Activated CD8-positive, alpha-beta memory T cell treated with anti-CD3 and anti-CD28 coated beads for 4 hours (primary cell): ENCODE results near the gene AKT1.
"Not testable (repeated sequence)": the region's sequence is repeated elsewhere in the genome, so short reads cannot be mapped to it uniquely, and the experiment has no call there.

Experiments
- DNase-seq, 2 donors: peaks; one replicate each; pipeline ENCODE4 v3.0.0-alpha.2; 2020; ENCODE audit warnings: low read depth in 2 of 2

AKT1 gene

DNA sequence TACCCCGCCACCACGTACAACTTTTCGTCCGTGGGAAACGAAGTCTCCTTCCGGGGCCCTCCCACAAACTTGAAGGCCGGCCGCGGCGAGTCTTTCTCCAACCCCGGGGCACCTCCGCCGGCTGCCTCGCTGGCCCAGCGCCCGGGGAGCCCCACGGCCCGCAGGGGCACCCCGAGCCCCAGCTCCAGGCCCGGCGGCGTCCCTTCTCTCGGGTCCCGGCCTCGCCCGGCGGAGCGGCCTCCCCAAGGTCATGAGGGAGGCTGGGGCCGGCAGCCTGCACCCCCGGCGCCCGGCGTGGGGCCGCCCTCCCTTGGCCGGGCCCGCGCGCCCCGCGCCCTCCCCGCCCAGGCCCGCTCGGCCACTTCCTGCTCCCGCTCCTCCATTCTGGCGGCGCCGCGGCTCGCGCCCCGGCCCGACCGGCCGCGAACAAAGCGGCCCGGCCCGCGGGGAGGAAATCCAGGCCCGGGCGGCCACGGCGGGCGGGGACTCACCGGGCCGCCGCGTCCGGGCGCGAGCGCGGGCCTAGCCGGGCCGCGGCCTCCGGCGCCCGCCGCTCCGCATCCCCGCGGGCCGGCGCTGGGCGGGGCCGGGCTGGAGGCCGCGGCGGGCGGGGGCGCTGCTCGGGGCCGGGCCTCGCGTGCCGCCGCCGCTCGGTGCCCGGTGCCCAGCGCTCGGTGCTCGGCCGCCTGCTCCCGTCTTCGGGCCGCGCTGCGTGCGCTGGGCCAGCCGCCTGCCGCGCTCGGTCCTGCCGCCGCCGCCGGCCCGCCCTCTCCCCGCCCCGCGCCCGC is at the start of gene AKT1:
Gene AKT1, minus strand, starts transcription at position 756 of the 788 bp plus-strand sequence. CDS start 3,105 bp downstream, outside the sequence.
- DNase-seq = no peak

DNA sequence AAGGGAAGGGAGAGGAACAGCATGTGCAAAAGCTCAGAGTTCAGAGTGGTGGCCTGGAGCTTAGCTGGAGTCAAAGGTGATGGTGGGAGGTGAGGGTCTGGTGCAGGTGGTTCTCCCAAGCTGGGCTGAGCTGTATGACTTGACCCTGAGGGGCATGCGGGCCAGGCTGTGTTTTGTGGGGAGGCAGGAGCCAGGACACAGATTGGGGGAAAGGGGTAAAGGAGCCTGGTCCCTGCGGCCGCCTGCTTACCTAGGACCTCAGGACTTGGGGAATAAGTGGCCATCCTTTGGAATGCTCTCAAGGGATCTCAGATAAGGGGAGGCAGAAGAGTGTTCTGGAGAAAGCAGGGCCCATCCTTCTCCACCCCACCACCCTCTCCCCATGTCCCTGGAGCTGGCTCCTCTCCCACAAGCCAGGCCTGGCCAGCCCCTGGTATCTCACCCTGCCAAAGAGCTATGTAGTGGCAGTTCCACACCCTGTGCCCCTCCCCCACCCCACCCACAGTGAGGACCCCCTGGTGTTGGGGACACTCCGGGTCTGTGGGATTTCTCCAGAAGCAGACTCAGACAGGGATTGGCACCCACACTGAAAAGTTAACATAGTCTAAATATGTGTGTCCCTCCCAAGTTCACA is 49.6 kb upstream of the AKT1 start:
- DNase-seq = no peak

- DNase-seq = no peak
These were observed 48.9 kb upstream of the AKT1 start for GRCh38 chr14:104844306-104845032.

DNA sequence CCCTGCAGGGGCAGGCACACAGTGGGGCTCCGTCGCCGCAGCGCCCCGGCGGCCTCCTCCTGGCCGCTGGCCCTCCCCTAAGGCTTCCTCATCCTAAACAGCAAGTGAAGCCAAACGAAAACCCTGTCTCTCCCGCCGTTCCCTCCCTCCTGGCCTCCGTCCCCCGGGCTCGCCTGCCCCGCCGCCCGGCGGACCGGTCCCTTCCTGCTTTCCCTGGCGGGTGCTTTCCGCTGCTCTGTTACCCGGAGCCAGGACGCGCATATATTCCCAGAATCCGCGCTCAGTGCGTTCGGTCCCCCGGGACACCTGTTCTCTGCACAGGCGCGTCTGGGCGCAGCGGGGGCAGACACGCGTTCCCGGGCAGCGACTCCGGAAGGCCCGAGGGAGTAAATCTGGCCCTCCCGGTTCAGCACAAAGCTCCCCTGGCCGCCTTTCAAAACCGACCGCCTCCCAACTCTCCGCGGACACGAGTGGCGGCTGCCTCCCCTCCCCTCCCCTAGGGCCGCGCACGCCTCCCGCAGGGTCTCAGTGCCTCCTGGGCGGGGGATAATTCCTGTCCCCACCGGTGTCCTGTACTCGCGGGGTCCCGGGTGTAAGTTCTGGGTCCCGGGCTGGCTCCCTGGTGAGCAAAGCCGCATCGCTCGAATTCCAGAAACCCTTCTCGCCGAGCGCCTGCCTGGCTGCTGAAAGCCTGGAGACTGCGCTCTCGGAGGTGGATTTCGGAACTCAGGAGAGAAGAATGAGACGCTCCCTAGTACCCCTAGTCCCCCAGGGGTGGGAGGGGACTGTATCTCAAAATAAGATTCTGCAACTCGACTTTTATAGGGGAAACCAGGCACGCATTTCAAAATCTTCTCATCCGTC is 48.1 kb upstream of the AKT1 start:
- DNase-seq = no peak

GRCh38 chr14:104843006-104843405 is 47.5 kb upstream of the AKT1 start:
- DNase-seq = no peak

DNA sequence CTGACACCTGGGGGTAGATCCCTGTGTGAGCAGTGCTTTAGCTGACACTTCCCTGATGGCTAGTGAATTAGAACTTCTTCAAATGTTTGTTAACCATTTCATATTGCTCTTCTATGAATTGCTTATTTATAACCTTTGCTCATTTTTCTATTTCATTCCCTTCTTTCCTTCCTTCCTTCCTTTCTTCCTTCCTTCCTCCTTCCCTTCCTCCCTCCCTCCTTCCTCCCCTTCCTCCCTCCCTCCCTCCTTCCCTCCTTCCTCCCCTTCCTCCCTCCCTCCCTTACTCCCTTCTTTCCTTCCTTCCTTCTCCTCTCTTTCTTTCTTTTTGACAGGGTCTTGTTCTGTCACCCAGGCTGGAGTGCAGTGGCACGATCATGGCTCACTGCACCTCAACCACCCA is 46.2 kb upstream of the AKT1 start:
- DNase-seq = no peak

DNA sequence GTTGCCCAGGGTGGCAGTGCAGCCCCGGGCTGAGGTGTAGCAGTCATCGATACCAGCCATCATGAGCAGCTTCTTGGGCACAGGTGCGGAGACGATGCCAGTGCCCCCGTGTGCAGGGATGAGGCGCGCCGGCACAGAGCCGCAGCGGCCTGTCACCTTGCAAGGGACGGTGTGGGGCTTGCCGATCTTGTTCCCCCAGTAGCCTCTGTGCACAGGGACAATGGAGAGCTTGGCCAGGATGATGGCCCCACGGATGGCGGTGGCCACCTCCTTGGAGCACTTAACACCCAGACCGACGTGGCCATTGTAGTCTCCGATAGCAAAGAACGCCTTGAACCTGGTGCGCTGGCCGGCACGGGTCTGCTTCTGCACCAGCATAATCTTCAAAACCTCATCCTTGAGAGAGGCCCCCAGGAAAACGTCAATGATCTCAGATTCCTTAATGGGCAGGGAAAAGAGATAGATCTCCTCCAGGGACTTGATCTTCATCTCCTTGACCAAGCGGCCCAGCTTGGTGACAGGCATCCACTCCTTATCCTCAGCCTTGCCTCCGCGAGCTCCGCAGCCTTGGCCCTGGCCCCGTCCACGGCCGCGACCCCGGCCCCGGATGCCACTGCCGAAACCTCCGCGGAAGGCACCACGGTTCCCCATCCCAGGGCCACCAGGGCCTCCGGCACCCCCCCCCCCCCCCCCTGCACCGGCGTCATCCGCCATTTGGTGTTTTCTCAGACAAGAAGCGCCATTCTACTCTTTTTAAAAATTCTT is 40.8 kb upstream of the AKT1 start:
- not testable (repeated sequence) for DNase-seq

GRCh38 chr14:104830781-104831180 is 35.2 kb upstream of the AKT1 start:
- DNase-seq = no peak

GRCh38 chr14:104827177-104828055 is 31.9 kb upstream of the AKT1 start:
- peak in 1 of 2 donors; percentile 15 for DNase-seq

- no peak for DNase-seq
These were observed 31.3 kb upstream of the AKT1 start for GRCh38 chr14:104826861-104827176.

DNA sequence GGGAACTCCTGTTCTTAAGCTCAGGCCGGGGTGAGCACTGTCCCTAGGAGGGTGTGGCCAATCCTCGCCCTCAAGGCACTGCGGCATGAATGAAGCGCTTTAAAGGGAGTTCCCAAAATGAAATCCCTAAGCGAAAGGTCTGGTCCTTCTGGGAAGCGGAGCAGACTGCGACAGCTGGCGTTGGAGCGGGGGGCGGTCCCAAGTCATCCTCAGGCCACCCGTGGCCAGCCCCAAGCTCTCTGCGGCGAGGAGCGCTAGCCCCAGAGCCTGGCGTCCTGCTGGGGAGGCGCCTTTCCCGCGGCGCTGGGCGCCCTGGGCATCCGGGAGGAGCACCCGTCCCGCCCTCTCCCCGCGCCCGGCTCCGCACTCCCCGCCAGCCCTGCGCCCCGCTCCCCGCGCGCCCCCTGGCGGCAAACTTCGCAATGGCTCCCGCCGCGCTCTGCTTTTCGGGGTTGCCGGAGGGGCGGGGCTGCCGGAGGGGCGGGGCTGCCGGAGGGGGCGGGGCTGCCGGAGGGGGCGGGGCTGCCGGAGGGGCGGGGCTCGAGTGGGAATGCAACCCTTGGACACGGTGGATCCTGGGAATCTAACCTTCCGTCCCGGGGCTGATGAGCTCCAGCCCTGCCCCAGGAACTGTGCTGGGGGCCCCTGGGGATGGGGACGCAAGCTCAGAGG is 30.8 kb upstream of the AKT1 start:
- DNase-seq = peak; percentile 81 to 87

DNA sequence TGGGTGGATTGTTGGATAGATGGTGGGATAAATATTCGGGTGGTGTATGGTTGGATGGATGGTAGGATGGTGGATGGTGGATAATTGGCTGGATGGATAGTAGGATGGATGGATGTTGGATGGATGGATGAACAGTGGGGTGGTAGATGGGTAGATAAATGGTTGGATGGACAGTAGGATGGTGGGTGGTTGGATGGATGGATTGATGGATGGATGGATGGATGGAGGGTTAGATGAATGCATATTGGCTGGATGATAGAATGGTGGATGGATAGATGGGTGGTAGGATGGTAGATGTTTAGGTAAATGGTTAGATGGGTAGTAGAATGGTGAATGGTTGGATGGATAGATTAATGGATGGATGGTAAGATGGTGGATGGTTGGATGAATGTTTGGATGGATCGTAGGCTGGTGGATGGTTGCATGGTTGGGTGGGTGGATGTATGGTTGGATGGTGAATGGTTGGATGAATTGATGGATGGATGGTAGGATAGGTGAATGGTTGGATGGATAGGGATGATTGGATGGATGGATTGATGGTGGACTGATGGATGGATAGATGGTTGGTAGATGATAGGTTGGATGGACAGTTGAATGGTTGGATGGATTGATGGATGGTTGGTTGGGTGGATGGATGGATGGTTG is 28.9 kb upstream of the AKT1 start:
- DNase-seq = no peak

GRCh38 chr14:104822821-104823615 is 27.5 kb upstream of the AKT1 start:
- DNase-seq = no peak

GRCh38 chr14:104821971-104822608 is 26.5 kb upstream of the AKT1 start:
- DNase-seq = no peak

DNA sequence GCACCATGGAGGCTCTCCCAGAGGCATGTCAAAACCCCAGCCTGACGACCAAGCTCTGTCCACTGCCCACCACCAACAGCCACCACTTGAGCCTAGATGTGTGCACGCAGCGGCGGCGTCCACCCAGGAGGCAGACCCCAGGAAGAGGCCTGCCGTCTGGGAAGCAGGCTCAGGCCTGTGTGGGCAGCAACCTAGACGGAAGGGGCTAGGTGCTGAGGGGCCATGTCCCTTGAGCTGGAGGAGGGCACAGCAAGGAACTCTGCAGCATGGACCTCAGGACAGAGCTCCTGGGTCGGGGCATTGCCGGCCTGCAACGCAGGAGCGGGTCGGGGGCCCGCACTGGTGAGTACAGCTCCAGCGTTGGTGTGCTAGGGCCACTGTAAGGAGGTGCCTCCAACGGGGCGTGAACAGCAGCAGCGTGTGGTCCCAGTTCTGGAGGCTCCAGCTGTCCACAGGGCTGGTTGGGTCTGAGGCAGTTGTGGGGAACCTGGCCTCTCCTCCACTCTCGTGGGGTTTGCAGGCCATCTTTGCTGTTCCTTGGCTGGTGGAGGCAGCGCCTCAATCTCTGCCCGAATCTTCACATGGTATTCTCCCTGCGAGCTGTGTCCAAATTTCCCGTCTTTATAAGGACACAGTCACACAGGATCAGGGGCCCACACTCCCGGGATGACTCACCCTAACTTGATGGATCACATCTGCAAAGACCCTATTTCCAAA is 25.8 kb upstream of the AKT1 start:
- no peak for DNase-seq

DNA sequence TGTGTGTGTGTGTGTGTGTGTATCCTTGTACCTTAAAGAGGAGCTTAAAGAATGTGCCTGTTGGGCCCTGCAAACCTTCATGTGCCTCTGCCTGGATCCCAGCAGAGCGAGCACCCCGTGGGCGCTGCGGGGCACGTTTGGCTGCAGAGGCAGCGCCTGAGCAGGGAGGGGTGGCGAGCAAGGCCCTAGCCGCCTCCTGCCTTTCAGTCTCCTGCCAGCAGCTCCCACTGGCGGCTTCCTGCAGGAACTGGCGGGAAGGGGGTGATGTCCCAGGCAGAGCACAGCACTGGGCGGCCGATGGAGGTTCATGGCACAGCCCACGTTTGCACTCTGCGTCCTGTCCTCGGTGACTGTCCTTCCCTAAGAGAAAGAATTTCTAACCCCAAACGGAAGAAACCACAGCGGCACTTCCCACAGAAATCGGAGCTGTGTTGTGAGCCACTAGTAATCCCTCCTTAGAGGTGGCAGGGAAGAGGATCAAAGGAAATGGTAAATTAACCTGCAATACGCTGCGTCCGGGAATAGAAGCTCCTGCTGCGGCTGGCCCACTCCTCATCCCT is 25.2 kb upstream of the AKT1 start:
- DNase-seq = no peak

DNA sequence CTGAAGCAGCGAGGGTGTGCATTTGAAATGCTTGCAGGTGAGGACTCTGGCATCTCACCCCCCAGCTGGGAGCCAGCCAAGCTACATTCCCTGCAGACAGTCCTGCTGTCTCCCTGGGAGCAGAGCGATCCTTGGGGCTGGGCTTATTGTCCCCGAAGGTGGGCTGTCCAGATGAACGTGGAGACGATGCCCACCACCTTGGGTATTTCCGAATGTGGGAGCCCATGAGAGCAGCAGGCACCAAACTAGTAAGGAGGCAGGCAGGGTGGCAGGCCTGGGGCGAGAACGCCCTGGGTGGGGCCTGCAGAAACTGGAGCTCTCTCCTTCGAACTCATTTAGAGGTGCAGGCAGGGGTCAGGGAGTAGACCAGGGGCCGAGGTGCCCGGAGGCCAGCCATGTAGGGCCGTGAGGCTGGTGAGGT is 23.8 kb upstream of the AKT1 start:
- DNase-seq = no peak
